IMR-90 (cell line): Measurements from ENCODE around the gene GGTLC1.

Experiments used
- RAD21 ChIP-seq: IDR thresholded peaks from 2 replicates; pipeline ENCODE4 v1.6.1; 2012; ENCODE audit warnings: low read length, improper control_type of control experiment
- TF ChIP-seq, protein P1 (sequence below): conservative IDR thresholded peaks from 2 replicates; pipeline ENCODE4 v1.5.1; 2012; ENCODE audit warnings: mild to moderate bottlenecking, low read depth, low read length, improper control_type of control experiment

- TF ChIP-seq, protein P1, sequence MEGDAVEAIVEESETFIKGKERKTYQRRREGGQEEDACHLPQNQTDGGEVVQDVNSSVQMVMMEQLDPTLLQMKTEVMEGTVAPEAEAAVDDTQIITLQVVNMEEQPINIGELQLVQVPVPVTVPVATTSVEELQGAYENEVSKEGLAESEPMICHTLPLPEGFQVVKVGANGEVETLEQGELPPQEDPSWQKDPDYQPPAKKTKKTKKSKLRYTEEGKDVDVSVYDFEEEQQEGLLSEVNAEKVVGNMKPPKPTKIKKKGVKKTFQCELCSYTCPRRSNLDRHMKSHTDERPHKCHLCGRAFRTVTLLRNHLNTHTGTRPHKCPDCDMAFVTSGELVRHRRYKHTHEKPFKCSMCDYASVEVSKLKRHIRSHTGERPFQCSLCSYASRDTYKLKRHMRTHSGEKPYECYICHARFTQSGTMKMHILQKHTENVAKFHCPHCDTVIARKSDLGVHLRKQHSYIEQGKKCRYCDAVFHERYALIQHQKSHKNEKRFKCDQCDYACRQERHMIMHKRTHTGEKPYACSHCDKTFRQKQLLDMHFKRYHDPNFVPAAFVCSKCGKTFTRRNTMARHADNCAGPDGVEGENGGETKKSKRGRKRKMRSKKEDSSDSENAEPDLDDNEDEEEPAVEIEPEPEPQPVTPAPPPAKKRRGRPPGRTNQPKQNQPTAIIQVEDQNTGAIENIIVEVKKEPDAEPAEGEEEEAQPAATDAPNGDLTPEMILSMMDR: no peak
- TF ChIP-seq RAD21: no peak
These were observed 34.1 kb upstream of the GGTLC1 start for GRCh38 chr20:24022621-24023180.
